ENCODE data around the gene SNAPC3.

Gene SNAPC3

DNA sequence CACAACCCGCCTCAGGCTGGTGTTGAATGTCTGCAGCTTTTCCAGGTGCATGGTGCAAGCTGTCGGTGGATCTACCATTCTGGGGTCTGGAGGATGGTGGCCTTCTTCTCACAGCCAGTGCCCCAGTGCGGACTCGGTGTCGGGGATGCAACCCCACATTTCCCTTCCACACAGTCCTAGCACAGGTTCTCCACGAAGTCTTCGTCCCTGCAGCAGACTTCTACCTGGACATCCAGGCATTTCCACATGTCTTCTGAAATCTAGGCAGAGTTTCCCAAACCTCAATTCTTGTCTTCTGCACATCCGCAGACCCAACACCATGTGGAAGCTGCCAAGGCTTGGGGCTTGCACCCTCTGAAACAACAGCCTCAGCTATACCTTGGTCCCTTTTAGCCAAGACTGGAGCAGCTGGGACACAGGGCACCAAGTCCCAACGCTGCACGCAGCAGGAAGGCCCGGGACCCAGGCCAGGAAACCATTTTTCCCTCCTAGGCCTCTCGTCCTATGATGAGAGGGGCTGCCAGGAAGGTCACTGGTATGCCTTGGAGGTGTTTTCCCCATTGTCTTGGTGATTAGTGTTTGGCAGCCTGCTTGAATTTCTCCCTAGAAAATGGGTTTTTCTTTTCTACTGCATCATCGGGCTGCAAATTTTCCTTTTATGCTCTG is 69.9 kb downstream of the SNAPC3 start:
- Histone ChIP-seq H3K36me3 (ENCODE audit: control insufficient read depth, insufficient read depth, low read length) (peaks cover 95% of the 10 kb centered on the region), H3K9me3 (ENCODE audit: control insufficient read depth, insufficient read depth, low read length) (peaks cover 20% of the 10 kb centered on the region), H3K27me3 (ENCODE audit: control insufficient read depth, insufficient read depth, low read length) (no peaks in the 10 kb centered on the region), H3K4me3 (ENCODE audit: low read depth, low read length) (no peak overlapping the region), H3K27ac (ENCODE audit: low read depth, low read length) (no peak overlapping the region), H3K4me1 (ENCODE audit: control insufficient read depth, insufficient read depth, low read length) (no peaks in the 10 kb centered on the region), H3K9ac (ENCODE audit: low read depth, low read length) (no peak overlapping the region)

DNA sequence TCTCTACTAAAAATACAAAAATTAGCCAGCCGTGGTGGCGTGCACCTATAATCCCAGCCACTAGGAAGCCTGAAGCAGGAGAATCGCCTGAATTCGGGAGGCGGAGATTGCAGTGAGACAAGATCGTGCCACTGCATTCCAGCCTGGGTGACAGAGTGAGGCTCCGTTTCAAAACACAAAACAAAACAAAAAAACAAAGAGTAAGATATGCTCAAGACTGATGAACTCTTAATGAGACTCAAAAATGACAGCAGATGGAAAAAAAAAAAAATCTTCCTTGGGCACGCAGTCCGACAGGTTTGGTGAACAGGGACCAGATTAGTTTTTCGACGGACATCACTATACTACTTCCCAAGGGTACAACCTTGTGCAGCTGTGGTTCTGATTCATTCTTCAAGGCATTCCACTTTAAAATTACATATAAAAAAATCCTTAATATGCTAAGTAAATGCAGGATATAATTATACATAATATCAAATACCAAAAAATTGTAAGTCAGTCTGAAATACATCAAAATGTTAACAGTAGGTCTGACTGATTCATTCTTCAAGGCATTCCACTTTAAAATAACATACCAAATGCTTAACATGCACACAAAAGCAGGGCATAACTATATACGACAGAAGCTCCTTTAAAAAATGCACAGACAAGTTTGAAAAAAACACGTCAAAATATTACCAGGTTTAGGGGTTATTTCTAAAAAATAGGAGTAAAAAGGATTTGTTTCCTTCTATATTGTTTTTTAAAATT is 75.7 kb downstream of the SNAPC3 start:
- Histone ChIP-seq H3K9me3 (ENCODE audit: control insufficient read depth, insufficient read depth, low read length) (peaks cover 8% of the 10 kb centered on the region; the same call in 1 of the 2 replicates), H3K4me3 (ENCODE audit: low read depth, low read length) (no peak overlapping the region), H3K4me1 (ENCODE audit: control insufficient read depth, insufficient read depth, low read length) (no peaks in the 10 kb centered on the region), H3K27ac (ENCODE audit: low read depth, low read length) (no peak overlapping the region), H3K9ac (ENCODE audit: low read depth, low read length) (no peak overlapping the region), H3K36me3 (ENCODE audit: control insufficient read depth, insufficient read depth, low read length) (peaks cover 98% of the 10 kb centered on the region), H3K27me3 (ENCODE audit: control insufficient read depth, insufficient read depth, low read length) (no peaks in the 10 kb centered on the region)

DNA sequence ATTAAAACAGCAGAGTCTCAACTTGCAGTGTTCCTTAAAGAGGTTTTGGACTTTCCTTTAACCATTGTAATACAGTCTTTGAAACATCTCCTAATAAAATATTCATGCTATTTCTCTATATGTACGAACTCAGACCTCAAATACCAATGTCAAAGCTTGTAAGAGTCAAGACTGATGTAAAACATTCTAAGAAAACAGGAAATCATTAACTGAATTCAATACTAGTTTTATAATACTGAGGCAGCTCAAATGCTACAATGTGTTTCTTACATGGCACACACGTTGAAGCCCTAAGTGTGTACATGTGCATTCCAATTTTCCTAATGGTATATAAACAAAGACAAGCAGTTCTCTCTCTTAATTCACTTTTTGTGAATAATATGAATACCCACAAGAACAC is 76.5 kb downstream of the SNAPC3 start:
- H3K4me1 ChIP-seq (ENCODE audit: control insufficient read depth, insufficient read depth, low read length), result no peaks in the 10 kb centered on the region
- H3K9ac ChIP-seq (ENCODE audit: low read depth, low read length), result no peak overlapping the region
- H3K9me3 ChIP-seq (ENCODE audit: control insufficient read depth, insufficient read depth, low read length), result 0 out of 2 replicates have a peak, but pooled peaks cover under 1% of the 10 kb centered on the region
- no peak overlapping the region for H3K4me3 ChIP-seq (ENCODE audit: low read depth, low read length)
- H3K27me3 ChIP-seq (ENCODE audit: control insufficient read depth, insufficient read depth, low read length), result no peaks in the 10 kb centered on the region
- H3K36me3 ChIP-seq (ENCODE audit: control insufficient read depth, insufficient read depth, low read length), result peaks cover 98% of the 10 kb centered on the region
- H3K27ac ChIP-seq (ENCODE audit: low read depth, low read length), result no peak overlapping the region

DNA sequence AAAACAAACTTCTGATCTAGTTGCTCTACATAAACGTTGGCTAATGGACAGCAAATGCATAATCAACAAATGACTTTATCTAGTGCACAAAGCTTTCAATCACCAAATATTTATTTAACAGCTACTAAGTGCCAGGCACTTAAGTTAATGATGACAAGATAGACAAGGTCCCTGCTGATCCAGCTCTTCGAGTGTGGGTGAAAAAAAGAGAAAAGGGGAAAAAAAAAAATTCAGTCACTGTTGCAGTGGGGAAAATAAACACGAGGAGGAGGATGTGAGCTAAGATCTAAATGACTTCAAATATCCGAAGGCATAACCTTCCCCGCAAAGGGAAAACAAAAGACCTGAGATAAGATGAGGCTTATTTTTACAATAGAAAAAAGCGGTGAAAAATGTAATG is 78.5 kb downstream of the SNAPC3 start:
- Histone ChIP-seq H3K27ac (ENCODE audit: low read depth, low read length) (no peak overlapping the region), H3K9me3 (ENCODE audit: control insufficient read depth, insufficient read depth, low read length) (no peaks in the 10 kb centered on the region), H3K4me1 (ENCODE audit: control insufficient read depth, insufficient read depth, low read length) (no peaks in the 10 kb centered on the region), H3K4me3 (ENCODE audit: low read depth, low read length) (no peak overlapping the region), H3K27me3 (ENCODE audit: control insufficient read depth, insufficient read depth, low read length) (no peaks in the 10 kb centered on the region), H3K9ac (ENCODE audit: low read depth, low read length) (no peak overlapping the region), H3K36me3 (ENCODE audit: control insufficient read depth, insufficient read depth, low read length) (peaks cover 99% of the 10 kb centered on the region)

DNA sequence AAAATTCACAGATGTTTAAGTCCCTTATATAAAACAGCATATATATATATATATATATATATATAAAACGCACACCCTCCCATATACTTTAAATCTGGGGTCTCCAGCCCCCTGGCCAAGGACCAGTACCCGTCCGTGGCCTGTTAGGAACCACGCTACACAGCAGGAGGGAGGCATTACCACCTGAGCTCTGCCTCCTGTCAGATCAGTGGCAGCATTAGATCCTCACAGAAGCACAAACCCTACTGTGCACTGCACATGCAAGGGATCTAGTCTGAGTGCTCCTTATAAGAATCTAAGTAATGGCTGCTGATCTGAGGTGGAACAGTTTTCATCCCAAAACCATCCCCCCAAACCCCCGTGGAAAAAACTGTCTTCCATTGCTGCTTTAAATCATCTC is 79.1 kb downstream of the SNAPC3 start:
- Histone ChIP-seq H3K9ac (ENCODE audit: low read depth, low read length) (no peak overlapping the region), H3K27me3 (ENCODE audit: control insufficient read depth, insufficient read depth, low read length) (no peaks in the 10 kb centered on the region), H3K27ac (ENCODE audit: low read depth, low read length) (no peak overlapping the region), H3K9me3 (ENCODE audit: control insufficient read depth, insufficient read depth, low read length) (no peaks in the 10 kb centered on the region), H3K4me3 (ENCODE audit: low read depth, low read length) (no peak overlapping the region), H3K4me1 (ENCODE audit: control insufficient read depth, insufficient read depth, low read length) (no peaks in the 10 kb centered on the region), H3K36me3 (ENCODE audit: control insufficient read depth, insufficient read depth, low read length) (peaks cover 99% of the 10 kb centered on the region)

DNA sequence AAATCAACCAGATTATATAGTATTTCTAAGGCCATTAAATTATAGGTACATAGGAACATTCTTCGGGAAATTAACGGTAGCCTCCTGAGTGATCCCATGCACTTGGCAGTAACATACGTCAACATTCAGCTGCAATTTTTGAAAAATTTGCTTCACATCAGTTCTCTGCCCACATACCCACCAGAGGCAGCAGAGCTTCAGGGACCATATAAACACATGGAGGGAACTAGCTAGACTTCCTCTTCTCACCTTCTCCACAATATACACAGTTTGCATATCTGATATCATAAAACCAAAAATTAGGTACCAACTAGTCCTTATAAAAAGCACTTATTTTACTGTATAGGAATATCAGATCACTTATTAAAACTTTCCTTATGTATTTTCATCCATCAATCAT is 83.2 kb downstream of the SNAPC3 start:
- peaks cover 87% of the 10 kb centered on the region for H3K36me3 ChIP-seq (ENCODE audit: control insufficient read depth, insufficient read depth, low read length)
- peaks cover 14% of the 10 kb centered on the region for H3K4me1 ChIP-seq (ENCODE audit: control insufficient read depth, insufficient read depth, low read length)
- no peak overlapping the region for H3K27ac ChIP-seq (ENCODE audit: low read depth, low read length)
- no peaks in the 10 kb centered on the region for H3K27me3 ChIP-seq (ENCODE audit: control insufficient read depth, insufficient read depth, low read length)
- no peak overlapping the region for H3K4me3 ChIP-seq (ENCODE audit: low read depth, low read length)
- no peak overlapping the region for H3K9ac ChIP-seq (ENCODE audit: low read depth, low read length)
- no peaks in the 10 kb centered on the region for H3K9me3 ChIP-seq (ENCODE audit: control insufficient read depth, insufficient read depth, low read length)

DNA sequence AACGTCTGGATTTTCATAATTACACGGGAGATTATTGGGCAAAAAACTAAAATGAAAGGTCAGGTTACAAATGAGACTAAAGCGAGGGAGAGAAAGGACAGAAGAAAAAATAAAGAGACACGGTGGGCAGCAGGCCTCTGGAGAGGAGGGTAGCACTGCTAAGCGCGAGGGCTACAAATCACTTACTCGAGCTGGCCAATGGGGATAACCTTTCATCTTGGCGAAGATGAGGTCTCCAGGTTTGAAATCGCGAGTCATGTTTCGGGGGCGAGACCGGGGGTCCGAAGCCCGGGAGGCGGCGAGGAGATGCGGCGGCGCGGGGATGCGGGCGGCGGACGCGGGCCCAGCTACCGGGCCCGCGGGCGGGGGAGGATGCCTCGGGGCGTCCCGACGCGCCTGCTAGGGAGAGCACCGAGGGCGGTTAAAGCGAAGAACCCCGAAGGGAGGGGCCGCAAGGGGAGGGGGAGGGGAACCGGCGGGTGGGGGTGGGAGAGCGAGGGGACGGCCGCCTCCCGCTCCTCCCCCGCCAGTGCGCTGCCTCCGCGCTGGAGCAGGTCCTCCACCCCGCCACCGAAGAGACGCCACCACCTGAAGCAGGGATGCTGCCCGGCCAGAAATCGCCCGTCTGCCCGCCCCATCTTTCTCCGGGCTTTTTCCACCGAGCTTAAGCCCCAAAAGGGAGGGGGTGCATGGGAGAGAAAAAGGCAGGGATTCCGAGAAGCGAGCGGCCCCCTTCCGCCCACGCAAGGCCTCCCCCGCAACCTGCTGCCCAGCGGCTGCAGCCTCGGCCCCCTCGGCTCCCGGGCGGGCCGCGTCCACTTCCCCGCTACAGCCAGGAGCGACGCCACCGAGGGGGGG is 87.5 kb downstream of the SNAPC3 start:
- Histone ChIP-seq H3K9me3 (ENCODE audit: control insufficient read depth, insufficient read depth, low read length) (no peaks in the 10 kb centered on the region), H3K4me1 (ENCODE audit: control insufficient read depth, insufficient read depth, low read length) (peaks cover 40% of the 10 kb centered on the region), H3K36me3 (ENCODE audit: control insufficient read depth, insufficient read depth, low read length) (peaks cover 46% of the 10 kb centered on the region), H3K9ac (ENCODE audit: low read depth, low read length) (peak overlapping the region; percentile 99), H3K27me3 (ENCODE audit: control insufficient read depth, insufficient read depth, low read length) (no peaks in the 10 kb centered on the region), H3K4me3 (ENCODE audit: low read depth, low read length) (peak overlapping the region; percentile 78), H3K27ac (ENCODE audit: low read depth, low read length) (peak overlapping the region; percentile 99)

DNA sequence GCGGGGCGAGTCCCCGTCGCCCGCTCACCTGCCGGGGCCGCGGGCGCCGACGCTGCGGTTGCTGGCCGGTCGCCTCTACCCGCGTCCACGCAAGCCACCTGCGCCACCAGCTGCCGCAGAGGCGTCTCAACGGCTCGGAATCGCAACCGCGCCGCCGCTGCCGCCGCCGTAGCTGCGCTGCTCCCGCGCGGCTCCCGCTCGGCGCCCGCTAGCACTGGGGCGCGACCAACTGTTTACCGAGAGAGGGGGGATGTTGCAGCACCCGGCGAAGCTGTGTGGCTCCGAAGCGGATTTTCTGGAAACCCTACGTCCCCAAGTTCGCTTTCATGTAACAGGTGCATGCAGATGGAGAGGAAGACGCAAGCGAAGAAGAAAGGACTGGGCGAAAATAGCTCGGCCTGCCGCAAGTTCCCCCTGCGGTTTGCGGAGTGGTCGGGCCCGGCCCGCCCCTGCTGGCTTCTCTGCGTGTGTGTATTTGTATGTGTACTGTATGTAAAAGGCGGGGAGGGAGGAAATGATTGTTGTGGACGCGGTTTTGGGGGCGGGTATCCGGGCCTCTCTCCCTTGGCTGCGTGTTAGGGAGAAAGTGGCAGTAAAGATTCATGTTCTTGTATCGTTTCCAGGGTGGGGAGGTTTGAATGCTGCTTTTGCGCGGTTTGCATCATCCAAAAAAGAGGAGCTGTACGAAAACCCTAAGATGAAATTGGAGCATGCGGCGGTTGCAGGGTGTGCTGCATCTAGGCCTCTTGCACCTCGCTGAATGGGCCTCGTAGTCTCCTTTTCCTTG is 88.3 kb downstream of the SNAPC3 start, which contains the start of gene PSIP1:
Gene PSIP1, minus strand, starts transcription at position 182 of the 787 bp plus-strand sequence. CDS start 782 bp downstream, outside the sequence.
- Histone ChIP-seq H3K36me3 (ENCODE audit: control insufficient read depth, insufficient read depth, low read length) (peaks cover 37% of the 10 kb centered on the region), H3K4me1 (ENCODE audit: control insufficient read depth, insufficient read depth, low read length) (peaks cover 40% of the 10 kb centered on the region), H3K27me3 (ENCODE audit: control insufficient read depth, insufficient read depth, low read length) (no peaks in the 10 kb centered on the region), H3K4me3 (ENCODE audit: low read depth, low read length) (peak within 1 kb of the TSS; percentile 78), H3K9me3 (ENCODE audit: control insufficient read depth, insufficient read depth, low read length) (no peaks in the 10 kb centered on the region), H3K9ac (ENCODE audit: low read depth, low read length) (peak within 1 kb of the TSS; percentile 99), H3K27ac (ENCODE audit: low read depth, low read length) (peak within 1 kb of the TSS; percentile 99)

All from HUES48 (cell line).